ENCODE results near the gene ZNF362.

Gene ZNF362

DNA sequence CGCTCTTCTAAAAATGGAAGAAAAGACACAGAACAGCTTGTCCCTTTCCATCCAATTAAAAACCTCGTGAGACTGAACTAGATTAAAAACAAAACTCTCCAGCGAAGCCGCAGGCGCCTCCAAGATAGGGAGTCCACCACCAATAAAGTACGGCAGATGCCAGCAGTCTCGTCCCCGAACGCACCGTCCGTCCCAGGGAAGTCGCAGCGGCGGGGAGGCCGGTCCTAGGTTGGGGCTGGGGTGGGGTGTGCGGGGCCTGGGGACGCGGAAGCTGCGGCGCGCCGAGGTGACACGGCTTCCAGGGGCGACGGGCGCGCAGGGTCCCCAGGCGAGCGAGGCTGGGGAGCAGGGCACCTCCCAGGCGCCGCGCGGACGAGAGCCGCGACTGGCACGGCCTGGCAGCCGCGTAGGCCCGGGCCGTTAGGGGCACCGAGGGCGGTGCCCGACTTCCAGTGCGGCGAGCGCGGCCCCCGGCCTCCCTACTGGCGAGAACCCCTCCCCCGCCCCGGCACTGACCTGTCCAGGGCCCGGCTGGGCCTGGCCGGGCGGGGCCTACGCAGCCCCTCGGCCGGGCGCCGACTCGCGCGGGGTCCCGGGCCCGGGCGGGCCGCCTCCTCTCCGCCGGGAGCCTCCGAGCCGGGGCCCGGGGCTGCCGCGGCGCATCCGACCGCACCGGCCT is 92.9 kb downstream of the ZNF362 start:
- peak; percentile 19 for DNase-seq

DNA sequence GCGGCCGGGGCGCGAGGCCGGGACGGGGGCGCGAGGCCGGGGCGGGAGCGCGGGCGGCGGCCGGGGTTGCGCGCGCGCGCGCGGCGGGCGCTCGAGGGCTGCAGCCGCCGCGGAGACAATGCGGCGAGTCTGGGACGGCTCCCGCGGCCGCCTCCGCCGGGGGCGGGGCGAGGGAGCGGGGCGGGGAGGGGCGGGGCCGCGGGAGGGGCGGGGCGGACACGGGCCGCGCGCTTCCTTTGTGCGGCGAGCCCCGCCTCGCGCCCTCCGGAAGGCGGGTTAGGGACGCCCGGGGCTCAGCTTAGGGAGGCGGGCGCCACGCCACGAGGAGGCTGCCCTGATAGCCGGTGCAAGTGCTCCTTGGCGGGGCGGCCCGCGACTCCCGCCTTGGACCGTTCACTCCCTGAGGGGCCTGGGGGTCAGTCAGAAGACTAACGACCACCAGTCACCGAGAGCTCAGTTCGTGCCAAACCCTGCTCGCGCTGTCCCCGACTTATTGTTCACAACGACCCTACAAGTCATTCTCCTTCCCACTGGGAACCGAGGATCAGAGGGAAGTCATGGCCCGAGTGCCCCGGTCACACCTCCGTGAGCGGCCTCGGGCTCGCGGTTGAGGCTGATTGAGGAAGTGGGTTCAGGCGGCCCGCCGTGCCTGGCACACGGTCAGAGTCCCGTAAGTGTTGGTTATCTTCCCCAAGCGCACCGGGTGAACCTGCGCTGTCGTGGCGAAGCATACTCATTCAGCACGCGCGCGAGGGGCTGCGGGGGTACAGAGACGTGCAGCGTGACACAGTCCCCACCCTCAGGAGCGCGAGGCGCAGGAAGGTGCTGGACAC is 93.7 kb downstream of the ZNF362 start:
- DNase-seq, result peak; percentile 85

All from fibroblast of skin of right biceps (primary cell).